Limb (tissue), 2 donors: ENCODE data around the gene MYCL.

ENCODE experiments used
- DNase-seq, 2 donors: peaks; one replicate each; pipeline ENCODE4 v3.0.0-alpha.2; 2016; ENCODE audit errors: extremely low spot score in 2 of 2

Gene MYCL

DNA sequence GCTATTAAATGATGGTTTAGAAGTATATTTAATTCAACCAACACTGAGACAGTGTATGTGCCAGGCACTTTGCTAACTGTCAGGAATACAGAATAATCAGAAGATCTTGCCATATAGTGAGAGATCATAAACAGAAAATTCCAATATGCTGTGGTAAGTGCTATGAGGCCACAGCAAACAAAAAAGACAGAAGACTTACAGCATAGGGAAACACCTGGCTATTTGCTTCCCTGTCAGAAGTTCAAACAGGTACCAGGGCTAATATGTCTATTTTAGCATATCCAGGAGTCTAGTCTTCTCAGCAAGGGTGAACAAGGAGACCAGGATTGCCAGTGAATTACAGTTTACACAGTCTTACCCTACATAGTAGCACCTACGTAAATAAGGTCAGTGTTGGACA, 48.8 kb downstream of the MYCL start:
- no peak for DNase-seq

DNA sequence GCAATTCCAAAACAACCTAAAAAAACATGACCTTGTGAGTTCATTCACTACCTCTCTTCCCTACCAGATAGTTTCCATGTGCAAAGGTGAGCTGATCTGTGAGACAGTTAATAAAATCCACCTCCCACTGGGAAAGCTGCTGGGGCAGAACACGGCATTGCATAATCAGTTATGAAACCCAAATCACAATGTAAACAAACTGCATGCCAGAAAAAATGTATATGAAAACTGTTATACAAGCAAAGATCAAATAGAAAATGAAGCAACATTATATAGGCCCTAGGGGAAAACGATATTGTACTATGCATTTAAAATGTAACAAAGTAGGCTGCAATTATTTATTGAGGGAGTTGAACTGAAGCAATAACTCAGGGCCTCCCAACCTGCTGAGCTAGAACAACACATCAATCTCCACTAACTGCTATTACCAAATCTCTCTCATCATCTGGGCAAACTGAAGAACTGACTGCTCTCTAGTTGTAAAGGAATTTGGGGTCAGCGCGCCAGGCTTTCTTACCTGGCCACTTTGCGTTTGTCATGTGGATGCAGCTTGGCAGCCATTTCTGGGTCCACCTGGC, 49.4 kb downstream of the MYCL start:
- DNase-seq = no peak

DNA sequence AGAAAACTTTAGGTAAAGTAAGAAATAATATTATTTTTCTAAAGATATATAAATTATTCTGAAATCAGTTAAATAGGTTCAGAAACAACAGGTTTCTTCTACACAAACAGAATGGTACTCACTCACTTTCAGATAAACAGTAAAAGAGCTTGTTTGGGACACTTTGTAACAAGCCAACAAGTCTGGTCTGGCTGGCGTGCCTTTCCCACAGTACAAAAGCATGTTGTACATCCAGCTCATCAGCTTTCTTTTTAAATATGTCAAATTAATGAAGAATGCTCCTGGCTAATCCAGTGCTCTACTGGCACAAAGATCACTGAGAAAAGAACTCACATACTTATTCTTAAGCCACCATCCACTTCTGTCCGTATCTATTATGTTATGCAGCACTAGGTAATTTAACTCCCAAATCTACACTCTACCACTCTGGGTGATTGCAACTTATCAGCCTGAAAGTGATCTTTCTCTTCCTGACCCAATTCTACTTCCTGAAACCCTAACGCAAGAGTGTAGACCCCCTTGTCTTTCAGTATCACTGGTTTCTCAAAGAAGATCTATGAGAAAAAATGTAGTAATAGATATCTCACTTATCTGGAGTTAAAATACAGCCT, 51.0 kb downstream of the MYCL start:
- DNase-seq = no peak

DNA sequence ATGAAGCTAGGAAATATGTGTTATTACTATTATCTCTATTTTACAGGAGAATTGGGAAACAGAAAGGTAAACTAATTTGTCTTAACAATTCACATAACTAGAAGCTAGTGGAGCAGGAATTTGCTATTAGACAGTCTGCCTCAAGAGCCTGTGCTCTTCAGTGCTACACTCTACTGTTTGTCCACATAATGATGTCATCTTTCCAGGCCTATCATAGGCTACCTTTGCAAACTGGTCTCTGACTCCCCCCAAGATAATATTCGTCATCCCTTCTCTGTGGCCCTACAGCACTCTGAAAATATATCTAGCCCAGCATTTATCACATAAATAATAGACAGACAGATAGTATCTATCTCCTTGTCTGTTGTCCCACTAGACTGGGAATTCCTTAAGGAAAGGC, 52.5 kb downstream of the MYCL start:
- DNase-seq = no peak

DNA sequence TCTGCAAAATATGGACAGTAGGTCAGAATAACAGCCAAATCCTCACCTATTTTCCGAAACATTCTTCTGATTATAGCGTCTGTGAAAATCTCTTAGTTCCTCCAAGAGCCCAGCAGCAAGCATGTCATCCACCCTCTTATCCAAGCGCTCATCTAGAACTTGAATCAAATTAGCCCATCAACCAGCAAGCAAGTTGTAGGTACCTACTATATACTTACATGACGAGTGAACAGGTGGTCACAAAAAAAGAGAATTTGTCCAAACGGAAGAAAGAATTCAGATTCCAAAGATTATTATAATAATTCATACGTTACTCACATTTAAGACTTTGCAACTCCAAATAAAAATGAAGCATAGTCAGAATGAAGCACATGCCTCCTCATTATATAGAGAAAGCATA, 53.8 kb downstream of the MYCL start:
- no peak for DNase-seq

DNA sequence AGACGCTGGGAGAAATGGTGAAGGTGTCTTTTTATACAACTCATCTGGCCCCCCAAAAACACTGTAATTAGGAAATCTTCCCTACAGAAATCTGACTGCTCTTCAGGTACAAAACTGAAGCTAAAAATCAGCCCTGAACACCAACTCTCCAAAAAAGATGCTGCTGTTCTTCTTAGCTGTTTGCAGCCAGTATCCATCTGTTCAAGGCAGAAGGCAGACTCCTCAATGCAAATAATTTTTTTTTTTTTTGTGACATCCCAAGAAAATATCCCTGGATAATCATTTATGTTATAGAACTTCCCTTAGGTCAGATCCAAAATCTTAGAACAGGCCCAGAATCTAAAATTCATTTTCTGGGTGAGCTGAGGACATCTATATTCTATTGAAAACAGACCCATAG, 54.9 kb downstream of the MYCL start:
- DNase-seq = no peak

DNA sequence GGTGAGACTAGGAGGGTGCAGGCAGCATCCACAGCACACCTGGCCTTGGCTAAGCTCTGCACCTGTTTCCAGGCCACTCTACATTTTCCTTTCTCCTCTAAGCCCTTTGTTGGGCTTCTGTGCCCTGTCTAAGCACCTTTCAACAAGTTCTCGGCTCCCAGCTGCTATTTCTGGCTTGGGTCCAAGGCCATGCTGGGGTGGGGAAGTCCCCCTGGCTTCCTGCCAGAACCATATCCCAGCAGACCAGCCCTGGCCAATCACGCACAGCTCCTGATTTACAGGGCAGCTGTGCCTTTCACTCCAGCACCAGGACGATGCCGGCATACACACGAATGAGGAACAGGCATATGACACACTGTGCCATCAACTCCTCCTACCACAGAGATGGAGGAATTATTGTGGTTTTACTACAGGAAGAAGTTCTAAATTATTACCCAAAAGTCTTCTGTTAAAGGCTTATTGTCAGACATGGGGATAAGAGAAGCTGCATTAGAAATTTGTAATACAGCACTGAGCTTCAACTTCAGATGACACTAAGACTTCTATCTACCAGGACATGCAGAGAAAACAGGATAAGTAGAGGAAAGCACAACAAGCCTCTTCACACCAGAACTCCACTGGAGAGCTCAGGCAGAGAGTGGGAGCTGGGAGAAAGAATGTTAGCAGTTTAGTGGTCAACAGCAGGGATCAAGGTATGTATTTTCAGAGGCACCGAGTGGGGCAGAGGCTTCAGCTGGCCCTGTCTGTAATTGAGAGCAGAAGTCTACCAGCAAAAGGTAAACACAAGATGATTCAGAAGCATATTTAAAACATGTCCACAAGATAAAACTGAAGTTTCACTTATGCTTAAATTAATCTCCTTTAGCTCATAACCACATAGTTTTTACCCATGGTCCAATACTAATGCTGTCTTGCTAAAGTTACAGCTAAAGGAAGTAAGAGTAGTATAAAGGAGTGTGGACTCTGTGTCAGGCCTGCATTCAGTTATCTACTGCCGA, 55.8 kb downstream of the MYCL start:
- DNase-seq = peak; percentile 89 to 92
